SW 1271 (cell line): ENCODE data around the gene DLK2.
"Not testable (repeated sequence)": the region's sequence is repeated elsewhere in the genome, so short reads cannot be mapped to it uniquely, and the experiment has no call there.

Experiments
- DNase-seq, 2 experiments: peaks; one replicate each; lab custom pipeline; 2025; lab: John Stamatoyannopoulos, UW

DLK2 gene, protein sequence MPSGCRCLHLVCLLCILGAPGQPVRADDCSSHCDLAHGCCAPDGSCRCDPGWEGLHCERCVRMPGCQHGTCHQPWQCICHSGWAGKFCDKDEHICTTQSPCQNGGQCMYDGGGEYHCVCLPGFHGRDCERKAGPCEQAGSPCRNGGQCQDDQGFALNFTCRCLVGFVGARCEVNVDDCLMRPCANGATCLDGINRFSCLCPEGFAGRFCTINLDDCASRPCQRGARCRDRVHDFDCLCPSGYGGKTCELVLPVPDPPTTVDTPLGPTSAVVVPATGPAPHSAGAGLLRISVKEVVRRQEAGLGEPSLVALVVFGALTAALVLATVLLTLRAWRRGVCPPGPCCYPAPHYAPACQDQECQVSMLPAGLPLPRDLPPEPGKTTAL

DNA sequence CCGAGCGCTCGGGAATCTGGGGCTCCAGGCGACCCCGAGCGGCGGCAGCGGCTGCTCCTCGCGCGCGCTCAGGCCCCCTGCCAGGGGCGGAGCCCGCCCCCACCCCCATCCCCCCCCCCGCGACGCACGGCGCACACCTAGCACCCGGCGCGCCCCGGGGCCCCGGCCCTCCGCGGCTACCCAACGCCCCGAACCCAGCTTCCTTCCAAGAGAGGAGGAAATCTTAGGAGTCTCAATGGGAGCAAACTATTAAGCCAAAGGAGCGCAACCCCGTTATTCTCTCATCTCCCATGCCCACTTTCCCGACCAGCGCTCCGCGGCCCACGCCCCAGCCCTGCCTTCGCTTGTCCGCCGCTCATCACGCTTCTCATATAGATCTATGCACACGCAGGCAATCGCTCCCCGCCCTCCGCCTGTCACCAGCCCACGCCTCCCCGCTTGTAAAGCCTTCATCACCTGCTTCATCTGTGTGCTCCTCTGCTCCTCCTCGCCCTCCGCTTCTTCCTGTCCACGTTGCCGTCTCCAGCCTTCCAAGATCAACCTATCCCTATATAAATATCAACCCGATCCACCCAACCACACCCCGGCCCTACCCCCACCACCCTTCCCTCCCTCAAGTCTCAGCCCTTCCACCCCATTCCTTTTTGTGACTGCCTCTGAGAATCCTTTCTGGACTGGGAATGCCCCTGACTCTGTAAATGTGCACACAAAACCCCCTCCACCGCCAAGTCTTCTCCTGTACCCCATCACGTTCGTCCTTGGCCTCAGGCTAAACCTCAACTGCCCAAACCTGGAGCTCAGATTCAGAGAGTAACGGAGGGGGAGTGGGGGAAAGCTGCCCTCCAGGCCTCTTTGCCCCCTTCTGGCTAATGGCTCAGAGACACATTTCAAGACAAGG lies at the start of gene DLK2:
Gene DLK2 (minus strand): TSS at position 18 of the 898 bp plus-strand sequence. CDS start 723 bp downstream, outside the sequence.
- peak; percentile 38 to 59 for DNase-seq

DNA sequence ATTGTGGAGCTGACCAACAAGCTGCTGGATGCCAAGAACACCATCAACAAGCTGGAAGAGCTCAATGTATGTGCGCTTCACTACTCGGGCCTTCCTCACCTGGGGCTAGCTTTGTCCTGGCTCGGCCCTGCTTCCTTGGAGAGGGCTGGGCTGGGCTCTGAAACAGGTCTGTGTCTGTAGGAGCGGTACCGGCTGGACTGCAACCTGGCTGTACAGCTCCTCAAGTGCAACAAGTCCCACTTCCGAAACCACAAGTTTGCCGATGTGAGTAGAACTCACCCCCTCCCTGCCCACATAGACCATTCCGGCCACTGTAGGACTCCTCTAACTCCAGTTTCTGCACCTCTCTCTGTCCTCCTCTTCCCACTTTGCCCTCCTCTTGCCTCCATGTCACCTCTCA lies 48.1 kb upstream of the DLK2 start:
- no peak for DNase-seq

DNA sequence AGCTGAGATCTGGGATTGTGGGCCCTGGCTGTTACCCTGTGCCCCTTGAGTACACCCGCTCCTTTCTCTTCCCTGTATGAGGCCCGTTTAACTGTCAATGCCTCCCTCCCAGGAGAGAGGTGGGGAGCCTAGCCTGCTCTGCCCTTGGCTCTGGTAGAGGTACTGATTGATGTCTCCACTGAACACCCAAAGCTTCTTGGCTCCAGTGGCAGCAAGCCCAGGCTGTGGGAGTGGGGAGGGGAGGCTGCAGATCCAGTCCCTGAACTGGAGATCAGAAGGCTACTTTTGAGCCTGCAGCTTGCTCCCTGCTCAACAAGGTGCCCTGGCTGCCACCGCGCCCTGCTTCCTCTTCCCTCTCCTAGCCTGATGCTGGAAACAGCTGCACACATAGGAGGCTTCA lies 47.3 kb upstream of the DLK2 start:
- DNase-seq: no peak

DNA sequence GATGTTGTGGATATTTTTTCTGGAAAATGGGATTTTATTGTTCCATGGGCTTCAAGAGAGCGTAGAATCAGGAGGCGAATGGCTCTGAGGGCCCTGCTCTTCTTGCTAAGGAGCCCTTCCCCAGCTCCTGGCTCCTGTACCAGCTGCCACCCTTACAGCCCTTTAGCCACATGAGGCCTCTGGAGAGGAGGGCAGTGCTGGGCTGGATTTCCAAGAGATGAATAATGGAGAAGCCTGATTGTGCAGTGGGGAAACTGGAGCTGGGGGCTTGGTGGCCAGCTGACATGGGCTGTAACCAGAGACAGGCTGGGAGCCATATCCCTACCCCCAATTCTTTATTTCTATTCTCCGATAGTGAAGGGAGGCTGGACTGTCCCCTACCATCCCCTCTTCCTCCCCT lies 45.6 kb upstream of the DLK2 start:
- no peak for DNase-seq

DNA sequence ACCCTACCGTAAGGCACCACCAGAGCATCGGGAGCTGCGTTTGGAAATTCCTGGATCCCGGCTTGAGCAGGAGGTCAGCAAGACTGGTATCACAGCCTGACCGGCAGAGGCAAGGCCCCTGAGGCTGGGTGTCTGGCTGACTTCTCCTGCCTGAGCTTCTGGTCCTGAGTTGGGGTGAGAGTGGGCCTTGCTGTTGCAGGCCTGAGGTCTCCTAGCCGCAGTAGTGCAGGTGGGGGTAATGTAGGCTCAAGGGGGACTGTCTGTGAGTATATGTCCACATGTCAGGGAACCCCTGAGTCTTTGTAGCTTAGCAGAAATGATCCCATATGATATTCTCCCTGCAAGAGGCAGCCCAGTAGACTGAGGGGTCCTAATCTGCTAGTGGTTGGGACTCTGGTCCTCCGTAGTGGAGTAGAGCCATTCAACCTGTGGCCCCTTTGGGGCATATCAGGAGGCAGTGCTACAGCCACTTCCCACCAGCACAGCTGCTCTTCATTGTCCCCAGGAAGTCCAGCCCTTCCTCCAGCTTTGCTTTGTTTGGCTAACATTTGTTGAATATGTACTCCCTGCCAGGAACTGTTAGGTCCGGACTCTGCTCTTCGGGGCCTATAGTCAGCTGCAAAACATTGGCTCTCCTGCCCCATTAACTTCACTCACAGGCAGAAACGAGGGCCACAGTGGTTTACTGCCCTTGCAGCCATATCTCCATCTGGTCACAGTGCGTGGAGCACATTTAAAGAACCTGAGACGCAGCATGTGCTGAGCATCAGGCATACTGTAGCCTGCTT lies 43.9 kb upstream of the DLK2 start:
- DNase-seq: no peak

DNA sequence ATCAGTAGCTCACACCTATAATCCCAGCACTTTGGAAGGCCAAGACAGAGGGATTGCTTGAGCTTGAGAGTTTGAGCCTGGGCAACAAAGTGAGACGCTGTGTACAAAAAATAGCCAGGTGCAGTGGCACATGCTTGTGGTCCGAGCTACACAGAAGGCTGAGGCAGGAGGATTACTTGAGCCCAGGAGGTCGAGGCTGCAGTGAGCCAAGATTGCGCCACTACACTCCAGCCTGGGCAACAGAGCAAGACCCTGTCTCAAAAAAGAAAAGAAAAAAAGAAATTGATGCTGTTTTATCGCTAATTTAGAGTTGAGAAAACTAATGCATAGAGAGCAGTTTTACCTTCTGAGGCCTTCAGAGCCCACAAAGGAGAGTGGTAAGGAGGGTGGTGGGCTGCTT lies 42.9 kb upstream of the DLK2 start:
- not testable (repeated sequence) for DNase-seq

DNA sequence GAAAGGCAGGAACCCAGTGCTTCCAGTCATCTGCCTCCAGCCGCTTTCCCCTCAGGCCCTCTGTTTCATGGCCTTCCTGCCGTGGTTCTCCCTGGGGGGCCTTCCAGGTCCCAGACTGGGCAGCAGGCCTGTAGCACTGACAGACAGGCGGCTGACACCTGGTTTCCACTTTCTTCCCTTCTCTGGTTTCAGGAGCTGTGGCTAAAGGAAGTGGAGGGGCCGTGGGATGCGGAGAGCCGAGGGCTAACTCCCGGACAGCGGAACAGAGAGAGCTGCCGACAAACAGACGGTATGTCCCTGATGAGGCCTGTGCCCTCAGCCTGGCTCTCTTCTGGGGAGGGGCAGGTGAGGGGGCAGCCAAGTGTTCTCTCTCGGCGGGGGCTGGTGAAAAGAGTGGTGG lies 42.3 kb upstream of the DLK2 start:
- DNase-seq: no peak

DNA sequence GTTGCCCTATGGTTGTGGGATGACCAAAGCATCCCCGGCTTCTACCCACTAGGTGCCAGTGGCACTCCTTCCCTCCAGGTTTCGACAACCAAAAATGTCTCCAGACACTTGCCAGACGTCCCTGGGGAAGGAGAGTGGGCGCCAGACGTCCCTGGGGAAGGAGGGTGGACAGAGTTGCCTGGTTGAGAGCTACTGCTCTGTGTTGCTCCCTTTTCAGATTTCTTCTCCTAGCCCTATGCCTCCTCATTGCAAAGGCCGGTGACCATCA lies 41.7 kb upstream of the DLK2 start:
- no peak for DNase-seq

DNA sequence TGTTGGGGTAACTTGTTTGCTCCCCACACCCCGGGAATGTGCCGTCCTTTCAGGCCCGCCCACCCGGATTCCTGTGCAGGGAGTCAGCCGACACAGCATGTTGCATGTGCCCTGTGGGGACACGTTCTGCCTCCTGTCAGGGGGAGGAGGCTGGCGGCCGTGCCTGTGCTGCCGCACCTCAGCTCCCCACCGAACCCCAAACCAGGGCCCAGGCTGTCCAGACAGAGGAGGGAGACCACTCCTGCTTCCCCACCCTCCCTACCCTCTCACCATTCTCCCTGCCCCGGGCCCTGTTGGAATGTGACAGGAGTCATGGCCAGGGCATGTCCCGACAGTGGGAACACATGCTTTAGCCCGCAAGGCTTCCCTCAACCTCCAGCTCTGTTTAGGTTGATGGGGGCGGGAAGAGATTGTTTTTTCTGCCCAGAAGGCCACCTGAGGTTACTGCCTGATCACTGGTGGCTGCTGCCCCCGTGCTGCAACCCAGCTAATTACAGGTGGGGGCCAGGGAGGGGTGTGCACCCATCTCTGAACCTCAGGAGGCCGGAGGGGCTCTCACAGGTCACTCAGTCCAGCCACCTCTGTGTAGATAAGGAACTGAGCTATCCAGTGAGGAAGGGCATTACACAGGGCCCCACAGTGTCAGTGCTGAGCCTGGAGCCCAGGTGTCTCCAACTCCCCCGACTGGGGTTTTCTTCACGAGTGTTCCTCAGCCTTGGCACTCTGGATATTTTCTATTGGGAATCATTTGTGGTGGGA lies 41.2 kb upstream of the DLK2 start:
- DNase-seq: peak; percentile 28

DNA sequence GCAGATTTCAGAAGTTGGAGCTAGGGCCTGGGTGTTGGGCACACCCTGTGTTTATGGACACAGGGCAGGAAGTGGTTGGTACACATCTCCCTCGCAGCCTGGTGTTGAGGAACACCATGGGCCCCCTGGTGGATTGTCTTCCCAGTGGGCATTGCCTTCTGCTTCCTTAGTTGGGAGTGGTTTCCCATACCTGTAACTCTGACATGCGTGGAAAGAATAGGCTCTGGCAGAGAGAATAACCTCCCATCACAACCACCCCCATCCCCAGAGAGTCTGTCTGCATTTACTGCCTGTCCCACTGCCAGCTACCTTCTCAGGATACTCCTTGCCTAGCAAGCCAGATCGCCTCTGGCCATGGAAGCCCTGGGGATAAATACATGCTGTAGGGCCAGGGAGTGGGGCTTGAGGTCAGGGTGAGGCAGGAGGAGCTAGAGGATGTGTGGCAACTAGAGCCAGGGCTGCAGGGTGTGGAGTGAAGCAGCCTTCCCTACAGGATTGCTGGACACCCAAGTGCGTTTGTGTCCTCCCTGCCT lies 40.1 kb upstream of the DLK2 start:
- peak; percentile 30 to 33 for DNase-seq

DNA sequence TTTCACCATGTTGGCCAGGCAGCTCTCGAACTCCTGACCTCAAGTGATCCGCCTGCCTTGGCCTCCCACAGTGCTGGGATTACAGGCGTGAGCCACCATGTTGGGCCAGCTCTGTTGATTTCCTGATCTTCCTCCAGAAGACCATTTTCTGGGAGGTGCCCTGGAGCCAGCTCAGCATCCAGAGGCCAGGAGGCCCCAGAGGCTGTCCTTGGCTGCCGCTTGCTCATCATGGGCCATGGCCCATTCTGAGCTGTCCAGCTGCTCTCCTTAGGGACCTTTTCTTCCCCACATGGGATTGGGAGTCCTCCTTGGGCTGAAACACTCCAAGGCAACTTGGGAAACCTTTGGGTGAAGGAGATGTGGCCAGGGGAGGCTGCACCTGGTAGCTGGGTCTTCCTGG lies 39.4 kb upstream of the DLK2 start:
- no peak for DNase-seq

DNA sequence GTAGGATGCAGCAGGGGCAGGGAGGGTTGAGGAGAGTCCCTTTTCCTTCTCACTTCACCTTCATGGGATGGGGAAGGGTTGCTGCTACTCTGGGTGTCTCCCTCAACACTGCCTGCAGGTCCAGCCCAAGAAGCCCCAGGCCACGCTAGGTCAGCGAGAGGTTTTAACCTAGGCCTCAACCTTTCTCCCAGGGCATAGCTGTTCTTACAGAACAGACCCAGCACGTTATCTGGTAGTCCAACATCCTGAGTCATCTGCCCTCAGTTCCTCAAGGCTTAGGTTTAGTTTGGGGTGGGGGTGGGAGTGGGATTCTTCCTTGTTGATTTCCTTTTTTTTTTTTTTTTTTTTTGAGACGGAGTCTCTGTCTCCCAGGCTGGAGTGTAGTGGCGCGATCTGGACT lies 39.0 kb upstream of the DLK2 start:
- DNase-seq: no peak

DNA sequence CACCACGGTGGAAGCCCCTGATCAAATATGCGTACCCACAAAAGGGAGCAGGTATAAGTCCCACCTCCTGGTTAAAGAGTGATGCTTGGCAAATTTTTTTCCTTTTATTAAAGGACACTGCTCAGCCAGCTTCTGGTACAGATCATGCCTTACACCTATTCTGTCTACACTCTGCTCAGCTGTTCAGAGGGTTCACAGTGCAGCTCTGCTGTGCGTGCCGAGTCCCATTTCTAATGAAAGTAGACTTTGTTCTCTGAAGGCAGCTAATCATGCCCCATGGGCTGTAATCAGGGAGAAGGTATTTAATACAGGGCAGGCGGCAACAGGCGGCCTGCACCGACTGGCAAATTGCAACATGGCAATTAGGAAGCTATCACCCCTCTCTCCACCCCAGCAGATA lies 38.5 kb upstream of the DLK2 start:
- no peak for DNase-seq

DNA sequence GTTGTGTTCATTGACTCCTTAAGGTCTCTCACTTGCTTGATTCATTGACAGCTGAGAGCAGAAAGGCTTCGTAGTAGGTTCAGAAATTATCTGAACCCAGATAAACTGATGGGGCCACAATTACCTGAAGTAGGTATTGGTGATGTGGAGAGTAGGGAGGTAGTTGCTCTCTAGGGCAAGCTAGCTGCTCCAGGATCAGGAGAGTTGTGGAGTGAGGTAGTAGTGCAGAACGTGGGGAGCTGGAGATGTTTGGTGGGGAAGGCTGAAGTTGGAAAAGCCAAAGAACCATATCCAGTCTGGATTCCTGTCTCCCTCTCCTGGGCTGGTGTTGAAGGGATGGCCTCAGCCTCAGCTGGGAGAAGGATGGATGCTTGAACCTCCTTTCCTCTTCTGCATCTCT lies 37.9 kb upstream of the DLK2 start:
- DNase-seq: no peak

DNA sequence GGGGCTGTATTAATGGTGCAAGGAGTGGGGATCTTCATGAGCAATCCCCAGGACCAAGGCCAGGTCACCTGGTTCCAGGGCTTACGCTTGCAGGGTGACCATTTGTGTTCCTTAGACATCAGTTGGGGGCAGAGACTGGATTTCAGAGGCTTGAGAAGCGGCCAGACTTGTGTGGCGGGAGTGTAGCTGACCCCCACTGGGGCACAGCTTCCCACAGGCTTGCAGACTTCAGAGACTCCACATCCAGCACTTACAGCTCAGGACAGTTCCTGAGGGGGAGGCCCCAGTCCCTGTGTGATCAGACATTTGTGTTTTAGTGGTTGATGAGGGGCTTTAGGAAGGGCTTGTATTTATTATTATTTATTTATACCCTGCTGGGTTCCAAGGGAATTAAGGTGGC lies 37.3 kb upstream of the DLK2 start:
- no peak for DNase-seq

DNA sequence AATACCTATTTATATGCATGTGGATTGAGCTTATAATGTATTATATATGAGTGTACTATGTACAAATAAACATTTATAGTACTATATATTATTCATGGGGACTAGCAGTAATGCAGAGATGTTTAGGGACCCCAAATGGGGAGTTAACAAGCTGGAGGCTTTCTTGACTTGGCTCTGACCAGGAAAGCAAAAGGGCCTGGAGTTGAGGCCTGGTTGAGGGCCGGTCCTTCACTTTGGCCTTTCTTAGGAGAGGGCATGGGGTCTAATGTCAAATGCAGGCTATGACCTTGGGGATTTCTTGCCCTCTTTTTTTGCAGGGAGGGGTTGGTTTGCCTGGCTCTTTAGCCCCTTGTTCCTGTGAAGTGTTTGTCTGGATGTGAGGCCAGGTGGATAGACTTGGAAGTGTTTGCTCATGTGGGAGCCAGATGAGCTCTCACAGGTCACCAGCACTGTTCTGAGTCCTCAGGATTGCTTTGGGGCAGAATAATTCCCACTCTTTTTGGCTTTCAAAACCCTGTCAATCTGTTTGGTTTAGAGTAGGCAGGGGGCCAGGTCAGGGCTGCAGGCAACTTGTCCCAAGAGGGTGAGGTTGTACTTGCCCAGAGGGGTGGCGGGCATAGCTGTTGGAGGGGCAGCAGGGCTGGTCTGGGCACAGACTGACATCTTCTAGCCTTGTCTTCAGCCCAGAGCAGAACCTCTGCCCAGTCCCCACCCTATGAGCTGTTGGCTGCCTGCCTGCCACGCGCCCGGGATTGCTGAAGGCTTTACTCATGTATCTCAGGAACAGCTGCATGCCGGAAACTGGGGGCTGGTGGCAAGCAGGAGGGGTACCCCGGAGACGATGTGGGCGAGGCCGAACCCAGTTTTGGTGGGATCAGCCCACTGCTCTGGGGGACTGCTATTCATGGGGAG lies 36.7 kb upstream of the DLK2 start:
- peak in 1 of 2 experiments; percentile 41 for DNase-seq

DNA sequence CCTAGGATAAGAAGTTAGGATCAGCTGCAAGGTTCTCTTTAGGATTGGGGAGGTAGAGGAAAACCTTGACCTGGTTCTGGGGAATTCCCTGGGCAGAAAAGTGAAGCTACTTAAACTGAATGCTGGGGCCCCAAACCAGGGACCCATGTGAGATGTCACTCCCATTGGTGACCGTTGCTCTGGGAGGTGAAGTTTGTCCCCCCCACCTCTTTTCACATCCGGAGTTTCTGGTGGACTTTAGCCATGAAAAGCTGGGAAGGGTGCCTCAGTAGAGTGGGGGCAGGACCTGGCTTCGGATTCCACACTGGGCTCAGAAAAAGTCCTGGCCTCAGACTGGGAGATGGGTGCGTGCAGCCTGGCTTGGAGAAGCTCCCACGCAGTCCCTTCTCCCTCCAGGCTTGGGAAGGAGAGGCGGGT lies 35.2 kb upstream of the DLK2 start:
- no peak for DNase-seq

DNA sequence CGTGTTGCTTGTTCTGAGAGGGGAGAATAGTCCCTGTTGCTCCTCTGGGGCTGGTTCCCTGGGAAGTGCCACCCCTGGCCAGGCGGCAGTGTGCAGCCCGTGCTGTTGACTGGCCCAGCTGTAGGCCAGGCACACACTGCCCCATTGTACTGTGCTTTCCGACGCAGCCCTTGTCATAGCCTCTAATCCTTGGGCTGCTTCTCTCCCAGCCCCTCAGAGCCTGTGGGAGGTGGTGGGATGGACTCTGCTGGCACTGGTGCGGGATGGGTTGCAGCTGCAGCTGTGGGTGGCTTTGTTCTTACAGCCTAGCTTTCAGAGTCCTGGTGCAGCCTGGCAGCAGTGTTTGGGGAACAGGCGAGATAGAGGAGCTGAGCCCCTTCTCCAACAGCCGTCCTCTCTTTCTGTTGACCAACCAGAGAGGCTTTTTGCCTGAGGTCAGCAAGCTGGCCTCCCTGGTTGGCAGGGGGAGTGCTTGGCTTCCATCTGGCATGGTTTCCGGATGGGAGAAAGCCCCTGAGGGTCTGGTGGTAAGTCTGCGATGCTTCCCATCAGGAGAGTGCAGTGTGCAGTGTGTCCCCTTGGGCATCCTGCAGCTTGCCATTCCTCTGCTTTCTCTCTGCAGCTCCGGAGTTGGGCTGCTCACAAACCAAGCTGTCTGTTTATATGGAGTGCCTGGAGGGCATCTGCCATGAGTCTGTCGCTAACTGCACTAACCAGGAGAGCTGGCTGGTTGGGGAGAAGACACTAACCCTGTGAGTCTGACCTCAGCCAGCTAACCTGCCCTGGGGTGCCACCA lies 34.1 kb upstream of the DLK2 start:
- no peak for DNase-seq

DNA sequence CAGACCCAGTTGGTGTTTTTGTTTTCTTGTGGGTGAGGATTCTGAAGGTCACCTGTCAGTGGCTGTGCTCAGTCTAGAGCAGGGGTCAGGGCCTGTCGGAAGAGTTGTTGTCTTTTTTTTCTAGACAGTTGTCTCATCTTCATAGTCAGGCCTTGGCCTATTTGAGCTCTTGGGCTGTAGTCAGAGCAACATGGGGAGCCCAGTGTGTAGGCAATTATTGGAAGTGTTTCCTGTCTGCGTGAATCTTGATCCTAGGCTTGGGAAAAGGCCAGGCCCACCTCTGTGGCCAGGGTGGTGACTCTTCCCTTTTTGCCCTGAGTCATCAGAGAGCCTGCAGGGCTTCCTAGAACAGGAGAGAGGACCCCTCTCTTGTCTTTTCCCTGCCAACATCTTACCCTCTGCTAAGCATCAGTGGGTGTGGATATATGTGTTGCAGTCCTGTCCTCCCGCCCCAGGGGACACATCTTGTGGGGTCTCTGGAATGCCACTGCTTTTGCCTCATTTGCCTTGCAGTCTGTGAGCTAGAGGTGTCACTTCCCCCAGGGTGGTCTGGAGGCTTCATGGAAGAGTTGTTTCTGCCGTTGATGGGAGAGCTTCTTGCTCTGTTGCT lies 33.4 kb upstream of the DLK2 start:
- no peak for DNase-seq
